ENCODE data around the gene C3orf20.
"Not testable (repeated sequence)": the region's sequence is repeated elsewhere in the genome, so short reads cannot be mapped to it uniquely, and the experiment has no call there.

GRCh38 chr3:14652360-14652907 is 22.5 kb upstream of the C3orf20 start:
- not testable (repeated sequence) for TF ChIP-seq CTCF (conservative IDR thresholded peaks at IDR 0.05); ZFX (IDR thresholded peaks at IDR 0.05)
